Stomach (tissue), 9 donors: ENCODE data around the gene KCNK3. TPM values are rescaled to one million over a fixed set of nuclear protein-coding genes. Genes with fewer than 3 reads are reported as not detected.

Experiments used
- DNase-seq, 2 donors: peaks; one replicate each; pipeline versions ENCODE4 v3.0.0 to v3.0.0-alpha.2; 2013 to 2019
- H3K27ac ChIP-seq, 5 donors: fragments of 200-600 bp in 4 of 5; sonication (generic) in 4 of 5; one replicate each; pipeline ENCODE4 v1.5.1; 2013 to 2019; ENCODE audit warnings: mild to moderate bottlenecking in 1 of 5, moderate library complexity in 1 of 5
- H3K27me3 ChIP-seq, 3 donors: fragments of 200-600 bp; sonication (generic); one replicate each; pipeline ENCODE4 v1.5.1; 2017 to 2019; ENCODE audit warnings: mixed run types in 1 of 3
- H3K36me3 ChIP-seq, 4 donors: fragments of 200-600 bp; sonication (generic); 1 replicate in 3 of 4; 2 replicates in 1 of 4; pipeline ENCODE4 v1.5.1; 2016 to 2019
- H3K4me1 ChIP-seq, 4 donors: fragments of 200-600 bp; sonication (generic); one replicate each; pipeline ENCODE4 v1.5.1; 2016 to 2019
- H3K4me3 ChIP-seq, 4 donors: fragments of 200-600 bp; sonication (generic) in 3 of 4; one replicate each; pipeline ENCODE4 v1.5.1; 2016 to 2019; ENCODE audit warnings: mild to moderate bottlenecking in 1 of 4
- H3K9me3 ChIP-seq, 4 donors: fragments of 200-600 bp; sonication (generic); one replicate each; pipeline ENCODE4 v1.5.1; 2016 to 2019
- CTCF ChIP-seq, 7 experiments: fragments of 450-650 bp in 4 of 7; fragments of 200-600 bp in 3 of 7; sonication (generic) in 3 of 7; IDR thresholded peaks; one replicate each; pipeline ENCODE4 v1.5.1; 2016 to 2019; ENCODE audit warnings: antibody characterized with exemption in 7 of 7, control low read depth in 2 of 7, mild to moderate bottlenecking in 1 of 7
- EP300 ChIP-seq: sonication (generic); formaldehyde crosslinking; IDR thresholded peaks from one replicate; pipeline ENCODE4 v1.6.1; 2017; ENCODE audit warnings: antibody characterized with exemption
- POLR2A ChIP-seq, 4 donors: fragments of 450-650 bp; IDR thresholded peaks; one replicate each; pipeline ENCODE4 v1.6.1; 2016; ENCODE audit warnings: antibody characterized with exemption in 4 of 4, control low read depth in 2 of 4, mild to moderate bottlenecking in 1 of 4, moderate library complexity in 1 of 4
- POLR2AphosphoS5 ChIP-seq, 3 donors: sonication (generic); formaldehyde crosslinking; IDR thresholded peaks; one replicate each; pipeline ENCODE4 v1.6.1; 2016; ENCODE audit warnings: antibody characterized with exemption in 3 of 3
- WGBS, 5 donors: extraction: QIAGEN DNeasy Blood & Tissue Kit in 3 of 5; methylation state at CpG; one replicate each; pipeline versions ENCODE4 v1.1.5 to v1.1.7; 2013 to 2018; 5-methylcytosine and 5-hydroxymethylcytosine counted together
- intact Hi-C: fragments of 100-400 bp; cut with DNase I; formaldehyde crosslinking; loops from one replicate; pipeline ENCODE4 v1.15.1; 2023; ENCODE audit warnings: low total_unique reads
- polyA plus RNA-seq, 3 donors: library from polyadenylated mRNA; stranded (reverse); fragments of 200-250 nt; gene quantifications; one replicate each; pipeline ENCODE4 v1.2.3, GENCODE V29; 2013
- total RNA-seq, 5 donors: library from RNA; depleted of rRNA; stranded (reverse); fragments of >200 nt; gene quantifications; one replicate each; pipeline versions ENCODE4 v1.1.0 to v1.2.3, GENCODE V29; 2014 to 2016
- donor health status: healthy with polysubstance abuse.
- donor health status: Bipolar disorder and iron deficiency.
- donor health status: healthy.

The KCNK3 gene
- total and polyA plus RNA-seq, 8 donors, result 0.62 to 22.8 (median 1.9) TPM

GRCh38 chr2:26754539-26754938 is 62.0 kb downstream of the KCNK3 start:
- DNase-seq, result no peak
- TF ChIP-seq CTCF (IDR thresholded peaks at IDR 0.05), result no peak
- TF ChIP-seq EP300, result no peak
- no peak for TF ChIP-seq POLR2AphosphoS5 (IDR thresholded peaks at IDR 0.05)
- TF ChIP-seq POLR2A (IDR thresholded peaks at IDR 0.05), result no peak
- Histone ChIP-seq H3K27me3 (no peaks in the 10 kb centered on the region), H3K9me3 (no peaks in the 10 kb centered on the region), H3K27ac (no peak overlapping the region), H3K36me3 (no peaks in the 10 kb centered on the region), H3K4me3 (no peak overlapping the region), H3K4me1 (peaks cover 5 to 11% (median 8%) of the 10 kb centered on the region in 4 donors)
- intact Hi-C loops, result no loop called here
- 90 to 96% (median 92%) methylated on average over 4 of the region's 4 CpGs for WGBS, 5 donors

GRCh38 chr2:26754972-26755670 is 62.6 kb downstream of the KCNK3 start:
- 69 to 81% (median 79%) methylated on average over 4 of the region's 4 CpGs for WGBS, 5 donors
- Histone ChIP-seq H3K27ac (no peak overlapping the region), H3K9me3 (no peaks in the 10 kb centered on the region), H3K4me3 (no peak overlapping the region), H3K27me3 (no peaks in the 10 kb centered on the region), H3K36me3 (no peaks in the 10 kb centered on the region), H3K4me1 (peaks cover 5 to 11% (median 8%) of the 10 kb centered on the region in 4 donors)
- no peak for TF ChIP-seq POLR2AphosphoS5 (IDR thresholded peaks at IDR 0.05)
- TF ChIP-seq EP300, result no peak
- TF ChIP-seq CTCF (IDR thresholded peaks at IDR 0.05), result no peak
- TF ChIP-seq POLR2A (IDR thresholded peaks at IDR 0.05), result no peak
- intact Hi-C loops, result no loop called here
- DNase-seq, result no peak

GRCh38 chr2:26756337-26756736 is 63.8 kb downstream of the KCNK3 start:
- DNase-seq, result no peak

More at GRCh38 chr2:26756337-26756736, 63.8 kb downstream of the KCNK3 start:
- H3K4me1 ChIP-seq, result peaks cover 5 to 11% (median 8%) of the 10 kb centered on the region in 4 donors
- H3K4me3 ChIP-seq, result no peak overlapping the region
- TF ChIP-seq CTCF (IDR thresholded peaks at IDR 0.05) (no peak), POLR2AphosphoS5 (IDR thresholded peaks at IDR 0.05) (no peak), POLR2A (IDR thresholded peaks at IDR 0.05) (no peak), EP300 (no peak)
- H3K27ac ChIP-seq, result no peak overlapping the region
- no peaks in the 10 kb centered on the region for H3K9me3 ChIP-seq
- WGBS, 5 donors, result 63 to 81% (median 77%) methylated on average over 5 of the region's 5 CpGs
- H3K36me3 ChIP-seq, result no peaks in the 10 kb centered on the region
- no peaks in the 10 kb centered on the region for H3K27me3 ChIP-seq
- intact Hi-C loops, result no loop called here
